HFFc6 (cell line): ENCODE measurements around the gene GNPAT. TPM values are rescaled to one million over a fixed set of nuclear protein-coding genes. Genes with fewer than 3 reads are reported as not detected.

Source experiments
- DNase-seq: peaks from one replicate; pipeline ENCODE4 v3.0.0-alpha.2; 2018
- H3K27ac Mint-ChIP-seq: 2 replicates; pipeline ENCODE4 v1.8.0; 2020; ENCODE audit warnings: mild to moderate bottlenecking, mixed read lengths
- H3K27me3 Mint-ChIP-seq: 2 replicates; pipeline ENCODE4 v1.8.0; 2021; ENCODE audit warnings: mild to moderate bottlenecking, moderate library complexity, mixed read lengths; ENCODE audit not compliant: insufficient read depth
- H3K36me3 Mint-ChIP-seq: 2 replicates; pipeline ENCODE4 v1.8.0; 2021; ENCODE audit warnings: low read depth, mixed read lengths
- H3K4me1 Mint-ChIP-seq: 2 replicates; pipeline ENCODE4 v1.8.0; 2020; ENCODE audit warnings: low read depth, mixed read lengths
- H3K4me3 Mint-ChIP-seq: 2 replicates; pipeline ENCODE4 v1.8.0; 2020; ENCODE audit warnings: mild to moderate bottlenecking, moderate library complexity, mixed read lengths
- H3K9me3 Mint-ChIP-seq: 2 replicates; pipeline ENCODE4 v1.8.0; 2020; ENCODE audit warnings: mild to moderate bottlenecking, mixed read lengths
- total RNA-seq, 6 experiments: library from RNA; stranded (reverse); fragmentation: NEBNext Ultra II Directional; extraction: Animal tissue kit (Norgen Biotek cat#: 25700); gene quantifications; 2 replicates in 1 of 6; 3 replicates in 5 of 6; pipeline ENCODE4 v1.2.3, GENCODE V29; 2021
- TF ChIP-seq, protein P1 (sequence below): fragments of 200-600 bp; sonication (generic); IDR thresholded peaks from 2 replicates; pipeline ENCODE4 v1.5.0; 2021; ENCODE audit warnings: antibody characterized with exemption, mild to moderate bottlenecking

The GNPAT gene
- total RNA-seq, 6 experiments from 2014 or later = 32.5 to 37.2 (median 34.8) TPM

DNA sequence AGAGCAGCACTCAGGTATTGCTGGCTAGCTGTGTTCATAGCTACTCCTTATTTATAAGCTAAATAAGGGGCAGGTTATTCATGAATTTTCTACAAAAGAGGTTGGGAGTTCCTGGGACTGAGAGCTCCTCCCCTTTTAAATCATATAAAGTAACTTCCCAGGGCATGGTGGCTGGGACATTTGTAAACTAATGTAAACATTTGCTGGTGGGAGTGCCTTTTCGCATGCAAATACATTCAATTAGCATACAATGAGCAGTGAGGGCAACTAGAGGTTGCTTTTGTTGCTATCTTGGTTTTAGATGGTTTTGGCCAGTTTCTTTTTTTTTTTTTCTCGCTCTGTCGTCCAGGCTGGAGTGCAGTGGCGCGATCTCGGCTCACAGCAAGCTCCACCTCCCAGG is 43.4 kb downstream of the GNPAT start:
- Mint-ChIP-seq H3K36me3 (no peaks in the 10 kb centered on the region), H3K4me1 (no peaks in the 10 kb centered on the region), H3K9me3 (no peaks in the 10 kb centered on the region), H3K4me3 (no peak overlapping the region), H3K27ac (no peak overlapping the region), H3K27me3 (peaks cover 4% of the 10 kb centered on the region; the same call in 1 of the 2 replicates)
- DNase-seq = no peak
- TF ChIP-seq, protein P1, sequence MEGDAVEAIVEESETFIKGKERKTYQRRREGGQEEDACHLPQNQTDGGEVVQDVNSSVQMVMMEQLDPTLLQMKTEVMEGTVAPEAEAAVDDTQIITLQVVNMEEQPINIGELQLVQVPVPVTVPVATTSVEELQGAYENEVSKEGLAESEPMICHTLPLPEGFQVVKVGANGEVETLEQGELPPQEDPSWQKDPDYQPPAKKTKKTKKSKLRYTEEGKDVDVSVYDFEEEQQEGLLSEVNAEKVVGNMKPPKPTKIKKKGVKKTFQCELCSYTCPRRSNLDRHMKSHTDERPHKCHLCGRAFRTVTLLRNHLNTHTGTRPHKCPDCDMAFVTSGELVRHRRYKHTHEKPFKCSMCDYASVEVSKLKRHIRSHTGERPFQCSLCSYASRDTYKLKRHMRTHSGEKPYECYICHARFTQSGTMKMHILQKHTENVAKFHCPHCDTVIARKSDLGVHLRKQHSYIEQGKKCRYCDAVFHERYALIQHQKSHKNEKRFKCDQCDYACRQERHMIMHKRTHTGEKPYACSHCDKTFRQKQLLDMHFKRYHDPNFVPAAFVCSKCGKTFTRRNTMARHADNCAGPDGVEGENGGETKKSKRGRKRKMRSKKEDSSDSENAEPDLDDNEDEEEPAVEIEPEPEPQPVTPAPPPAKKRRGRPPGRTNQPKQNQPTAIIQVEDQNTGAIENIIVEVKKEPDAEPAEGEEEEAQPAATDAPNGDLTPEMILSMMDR = no peak

DNA sequence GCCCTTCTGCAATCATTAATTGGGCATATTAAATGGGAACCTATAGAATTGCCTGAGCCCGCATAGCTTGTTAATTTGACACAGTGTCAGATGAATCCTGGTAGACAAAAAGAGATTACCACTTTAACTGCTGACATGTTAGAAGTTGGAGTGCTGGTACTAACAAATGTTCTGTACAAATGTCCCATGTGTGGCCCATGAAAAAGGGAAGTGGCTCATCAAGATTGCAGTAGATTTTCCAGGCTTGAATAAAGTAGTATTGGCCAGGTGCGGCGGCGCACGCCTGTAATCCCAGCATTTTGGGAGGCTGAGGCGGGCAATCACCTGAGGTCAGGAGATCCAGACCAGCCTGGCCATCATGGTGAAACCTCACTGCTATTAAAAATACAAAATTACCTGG is 45.6 kb downstream of the GNPAT start:
- DNase-seq = no peak
- TF ChIP-seq, protein P1 = no peak
- Mint-ChIP-seq H3K4me3 (no peak overlapping the region), H3K4me1 (no peaks in the 10 kb centered on the region), H3K36me3 (no peaks in the 10 kb centered on the region), H3K9me3 (no peaks in the 10 kb centered on the region), H3K27me3 (peaks cover 3% of the 10 kb centered on the region; the same call in 1 of the 2 replicates), H3K27ac (no peak overlapping the region)

DNA sequence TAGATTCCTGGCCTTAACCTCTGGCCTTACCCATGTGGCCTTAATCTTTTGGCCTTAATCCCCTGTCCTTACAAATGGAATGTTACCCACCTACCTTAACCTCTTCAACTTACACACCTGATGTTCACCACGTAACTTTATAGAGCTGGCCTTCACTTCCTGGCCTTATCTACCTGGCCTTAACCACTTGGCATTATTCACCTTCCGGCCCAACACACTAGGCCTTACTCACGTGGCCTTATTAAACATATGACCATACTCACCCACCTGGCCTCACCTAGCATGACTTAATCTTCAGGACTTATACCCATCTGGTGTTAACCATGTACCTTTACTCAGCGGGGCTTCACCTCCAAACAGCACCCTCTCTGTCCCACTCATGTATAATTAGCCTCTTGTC is 54.9 kb downstream of the GNPAT start:
- H3K9me3 Mint-ChIP-seq = no peaks in the 10 kb centered on the region
- no peak for DNase-seq
- H3K27me3 Mint-ChIP-seq = peaks cover 3% of the 10 kb centered on the region; the same call in 1 of the 2 replicates
- no peaks in the 10 kb centered on the region for H3K4me1 Mint-ChIP-seq
- H3K36me3 Mint-ChIP-seq = no peaks in the 10 kb centered on the region
- no peak overlapping the region for H3K27ac Mint-ChIP-seq
- TF ChIP-seq, protein P1 = no peak
- H3K4me3 Mint-ChIP-seq = no peak overlapping the region

DNA sequence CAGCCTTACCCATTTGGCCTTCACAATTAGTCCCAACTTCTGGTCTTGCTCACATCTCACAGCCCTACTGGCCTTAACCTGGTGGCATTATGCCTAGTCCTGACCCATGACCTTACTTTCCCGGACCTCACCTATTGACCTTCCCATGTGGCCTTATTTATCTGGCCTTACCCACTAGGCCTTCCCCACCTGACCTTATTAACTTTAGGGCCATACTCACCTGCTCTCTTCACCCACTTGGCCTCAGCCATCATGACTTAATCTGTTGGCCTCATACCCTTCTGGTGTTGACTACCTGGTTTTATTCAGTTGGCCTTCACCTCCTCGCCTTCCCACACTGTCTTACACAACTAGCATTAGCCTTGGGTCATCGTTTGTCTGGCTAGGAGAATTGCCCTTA is 61.0 kb downstream of the GNPAT start:
- TF ChIP-seq, protein P1 = no peak
- H3K27ac Mint-ChIP-seq = no peak overlapping the region
- H3K4me1 Mint-ChIP-seq = no peaks in the 10 kb centered on the region
- no peak overlapping the region for H3K4me3 Mint-ChIP-seq
- no peaks in the 10 kb centered on the region for H3K9me3 Mint-ChIP-seq
- DNase-seq = no peak
- no peaks in the 10 kb centered on the region for H3K36me3 Mint-ChIP-seq
- H3K27me3 Mint-ChIP-seq = no peaks in the 10 kb centered on the region; the same call in 1 of the 2 replicates

DNA sequence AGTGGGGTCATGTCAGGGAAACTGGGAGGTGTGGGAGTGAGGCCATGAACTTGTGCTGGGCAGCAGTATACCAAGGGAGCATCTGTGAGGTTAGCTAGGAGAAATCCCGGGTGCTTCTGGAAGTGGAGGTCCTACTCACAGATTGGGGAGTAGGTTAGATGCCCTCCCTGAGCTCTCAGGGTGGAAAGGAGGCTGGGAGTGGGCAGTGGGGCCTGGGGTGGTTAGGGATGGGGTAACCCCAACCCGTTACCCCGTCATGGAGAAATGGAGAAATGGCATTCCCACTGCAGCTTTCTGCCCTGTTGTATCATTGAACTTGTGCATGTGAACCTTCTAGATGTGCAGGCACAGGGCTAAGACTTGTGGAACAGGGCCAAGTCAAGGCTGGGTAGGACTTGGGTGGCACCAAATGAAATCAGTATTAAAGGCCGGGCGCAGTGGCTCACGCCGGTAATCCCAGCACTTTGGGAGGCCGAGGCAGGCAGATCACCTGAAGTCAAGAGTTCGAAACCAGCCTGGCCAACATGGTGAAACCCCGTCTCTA is 69.5 kb downstream of the GNPAT start:
- DNase-seq = no peak
- H3K36me3 Mint-ChIP-seq = no peaks in the 10 kb centered on the region
- no peak overlapping the region for H3K4me3 Mint-ChIP-seq
- TF ChIP-seq, protein P1 = no peak
- H3K27ac Mint-ChIP-seq = no peak overlapping the region
- H3K9me3 Mint-ChIP-seq = no peaks in the 10 kb centered on the region
- no peaks in the 10 kb centered on the region for H3K4me1 Mint-ChIP-seq
- H3K27me3 Mint-ChIP-seq = no peaks in the 10 kb centered on the region; the same call in 1 of the 2 replicates
